Stomach (tissue), 9 donors: ENCODE measurements around the gene RARG. TPM values are rescaled to one million over a fixed set of nuclear protein-coding genes. Genes with fewer than 3 reads are reported as not detected.
A peak's percentile ranks its signal among the peaks of the same experiment; 100 is the strongest.

Source experiments
- DNase-seq, 2 donors: peaks; one replicate each; pipeline versions ENCODE4 v3.0.0 to v3.0.0-alpha.2; 2013 to 2019
- H3K27ac ChIP-seq, 5 donors: fragments of 200-600 bp in 4 of 5; sonication (generic) in 4 of 5; one replicate each; pipeline ENCODE4 v1.5.1; 2013 to 2019; ENCODE audit warnings: mild to moderate bottlenecking in 1 of 5, moderate library complexity in 1 of 5
- H3K27me3 ChIP-seq, 3 donors: fragments of 200-600 bp; sonication (generic); one replicate each; pipeline ENCODE4 v1.5.1; 2017 to 2019; ENCODE audit warnings: mixed run types in 1 of 3
- H3K36me3 ChIP-seq, 4 donors: fragments of 200-600 bp; sonication (generic); 1 replicate in 3 of 4; 2 replicates in 1 of 4; pipeline ENCODE4 v1.5.1; 2016 to 2019
- H3K4me1 ChIP-seq, 4 donors: fragments of 200-600 bp; sonication (generic); one replicate each; pipeline ENCODE4 v1.5.1; 2016 to 2019
- H3K4me3 ChIP-seq, 4 donors: fragments of 200-600 bp; sonication (generic) in 3 of 4; one replicate each; pipeline ENCODE4 v1.5.1; 2016 to 2019; ENCODE audit warnings: mild to moderate bottlenecking in 1 of 4
- H3K9me3 ChIP-seq, 4 donors: fragments of 200-600 bp; sonication (generic); one replicate each; pipeline ENCODE4 v1.5.1; 2016 to 2019
- CTCF ChIP-seq, 7 experiments: fragments of 450-650 bp in 4 of 7; fragments of 200-600 bp in 3 of 7; sonication (generic) in 3 of 7; IDR thresholded peaks; one replicate each; pipeline ENCODE4 v1.5.1; 2016 to 2019; ENCODE audit warnings: antibody characterized with exemption in 7 of 7, control low read depth in 2 of 7, mild to moderate bottlenecking in 1 of 7
- EP300 ChIP-seq: sonication (generic); formaldehyde crosslinking; IDR thresholded peaks from one replicate; pipeline ENCODE4 v1.6.1; 2017; ENCODE audit warnings: antibody characterized with exemption
- POLR2A ChIP-seq, 4 donors: fragments of 450-650 bp; IDR thresholded peaks; one replicate each; pipeline ENCODE4 v1.6.1; 2016; ENCODE audit warnings: antibody characterized with exemption in 4 of 4, control low read depth in 2 of 4, mild to moderate bottlenecking in 1 of 4, moderate library complexity in 1 of 4
- POLR2AphosphoS5 ChIP-seq, 3 donors: sonication (generic); formaldehyde crosslinking; IDR thresholded peaks; one replicate each; pipeline ENCODE4 v1.6.1; 2016; ENCODE audit warnings: antibody characterized with exemption in 3 of 3
- WGBS, 5 donors: extraction: QIAGEN DNeasy Blood & Tissue Kit in 3 of 5; methylation state at CpG; one replicate each; pipeline versions ENCODE4 v1.1.5 to v1.1.7; 2013 to 2018; 5-methylcytosine and 5-hydroxymethylcytosine counted together
- intact Hi-C: fragments of 100-400 bp; cut with DNase I; formaldehyde crosslinking; loops from one replicate; pipeline ENCODE4 v1.15.1; 2023; ENCODE audit warnings: low total_unique reads
- polyA plus RNA-seq, 3 donors: library from polyadenylated mRNA; stranded (reverse); fragments of 200-250 nt; gene quantifications; one replicate each; pipeline ENCODE4 v1.2.3, GENCODE V29; 2013
- total RNA-seq, 5 donors: library from RNA; depleted of rRNA; stranded (reverse); fragments of >200 nt; gene quantifications; one replicate each; pipeline versions ENCODE4 v1.1.0 to v1.2.3, GENCODE V29; 2014 to 2016
- donor health status: healthy with polysubstance abuse.
- donor health status: Bipolar disorder and iron deficiency.
- donor health status: healthy.

RARG gene
- total and polyA plus RNA-seq, 8 donors, result 2.0 to 37.7 (median 9.6) TPM

- Histone ChIP-seq H3K9me3 (no peaks in the 10 kb centered on the region), H3K4me1 (peaks cover 3 to 60% (median 34%) of the 10 kb centered on the region in 4 donors), H3K36me3 (peaks cover 41 to 59% (median 57%) of the 10 kb centered on the region in 4 donors), H3K27me3 (no peaks in the 10 kb centered on the region), H3K4me3 (no peak overlapping the region), H3K27ac (no peak overlapping the region)
- intact Hi-C loops, result loop anchor here (10.0 kb wide), 1 partner anchor 74 kb away; no protein-coding TSS in a partner anchor
- 62 to 82% (median 74%) methylated on average over 1 to 4 of the region's 4 CpGs for WGBS, 5 donors
- no peak for TF ChIP-seq POLR2AphosphoS5 (IDR thresholded peaks at IDR 0.05)
- TF ChIP-seq POLR2A (IDR thresholded peaks at IDR 0.05), result no peak
- TF ChIP-seq CTCF (IDR thresholded peaks at IDR 0.05), result no peak
- no peak for TF ChIP-seq EP300
- DNase-seq, result no peak
These were observed 21.2 kb downstream of the RARG start for GRCh38 chr12:53210843-53211242.

GRCh38 chr12:53208877-53209463 is 23.0 kb downstream of the RARG start:
- TF ChIP-seq CTCF (IDR thresholded peaks at IDR 0.05) (no peak), POLR2AphosphoS5 (IDR thresholded peaks at IDR 0.05) (no peak), EP300 (no peak), POLR2A (IDR thresholded peaks at IDR 0.05) (no peak)
- Histone ChIP-seq H3K4me1 (peaks cover 0 to 42% (median 24%) of the 10 kb centered on the region in 4 donors), H3K27ac (peak overlapping the region in 3 of 5 donors; percentile 12 to 62 (median 24)), H3K4me3 (peak overlapping the region in 1 of 4 donors; percentile 10), H3K9me3 (no peaks in the 10 kb centered on the region), H3K36me3 (peaks cover 33 to 42% (median 42%) of the 10 kb centered on the region in 4 donors), H3K27me3 (no peaks in the 10 kb centered on the region)
- intact Hi-C loops, result no loop called here
- peak in 1 of 2 donors; percentile 34 for DNase-seq
- 44 to 69% (median 62%) methylated on average over 7 of the region's 7 CpGs for WGBS, 5 donors

GRCh38 chr12:53208435-53208834 is 23.6 kb downstream of the RARG start:
- peak in 1 of 2 donors; percentile 14 for DNase-seq
- Histone ChIP-seq H3K4me3 (no peak overlapping the region), H3K36me3 (peaks cover 28 to 37% (median 36%) of the 10 kb centered on the region in 4 donors), H3K27me3 (no peaks in the 10 kb centered on the region), H3K4me1 (peaks cover 0 to 36% (median 20%) of the 10 kb centered on the region in 4 donors), H3K9me3 (no peaks in the 10 kb centered on the region), H3K27ac (peak overlapping the region in 3 of 5 donors; percentile 12 to 62 (median 24))
- 50 to 56% (median 53%) methylated on average over 2 of the region's 2 CpGs for WGBS, 5 donors
- TF ChIP-seq EP300 (no peak), POLR2A (IDR thresholded peaks at IDR 0.05) (no peak), POLR2AphosphoS5 (IDR thresholded peaks at IDR 0.05) (no peak), CTCF (IDR thresholded peaks at IDR 0.05) (no peak)
- intact Hi-C loops, result no loop called here

- Histone ChIP-seq H3K4me3 (peak within 1 kb of the TSS in 2 of 4 donors; percentile 8 to 31), H3K4me1 (peaks cover 0 to 31% (median 14%) of the 10 kb centered on the region in 4 donors), H3K36me3 (peaks cover 17 to 23% (median 22%) of the 10 kb centered on the region in 4 donors), H3K9me3 (no peaks in the 10 kb centered on the region), H3K27ac (peak within 1 kb of the TSS in 4 of 5 donors; percentile 6 to 65 (median 20)), H3K27me3 (no peaks in the 10 kb centered on the region)
- intact Hi-C loops, result no loop called here
- TF ChIP-seq EP300 (no peak), POLR2AphosphoS5 (IDR thresholded peaks at IDR 0.05) (peak in 2 of 3 donors; percentile 19 to 49)
- DNase-seq, result peak; percentile 52 to 69
- WGBS, 5 donors, result 16 to 36% (median 21%) methylated on average over 5 of the region's 5 CpGs
These were observed 25.0 kb downstream of the RARG start, which contains the start of gene ITGB7 for GRCh38 chr12:53207042-53207441. Gene ITGB7 (minus strand): TSS chr12:53207251. CDS start chr12:53200443, 6,808 bp downstream.
